PC-3 (cell line): ENCODE data around the gene C18orf32. TPM values are rescaled to one million over a fixed set of nuclear protein-coding genes. Genes with fewer than 3 reads are reported as not detected.

Experiments used
- ATAC-seq: fragments of 200-7000 bp; cut with Tn5 transposase; 2 replicates; pipeline ENCODE4 v1.9.1; 2020; ENCODE audit warnings: mild to moderate bottlenecking, moderate library complexity
- BruUV-seq: library from RNA; stranded (reverse); fragments of 400-500 nt; replicated peaks from 2 replicates; lab custom pipeline; 2021; lab: Mats Ljungman, UMichigan
- CTCF ChIA-PET: fragments of 300-600 bp; sonication (Branson Sonifier 250); formaldehyde crosslinking; loops from one replicate; lab custom pipeline; 2022; ENCODE audit warnings: antibody characterized with exemption; lab: Charles Lee
- POLR2A ChIA-PET: fragments of 300-600 bp; sonication (Branson Sonifier 250); formaldehyde crosslinking; loops from one replicate; lab custom pipeline; 2022; ENCODE audit warnings: antibody characterized with exemption; ENCODE audit not compliant: unreplicated experiment; lab: Charles Lee
- DNase-seq: peaks from one replicate; pipeline ENCODE4 v3.0.0-alpha.2; 2015
- H2AFZ ChIP-seq: fragments of 300-600 bp; sonication (generic); 2 replicates; pipeline ENCODE4 v1.6.0; 2016; ENCODE audit warnings: antibody characterized with exemption, low read length
- H3F3A ChIP-seq: fragments of 300-600 bp; sonication (generic); one replicate; pipeline ENCODE4 v1.6.0; 2017; ENCODE audit warnings: antibody characterized with exemption, low read length, control low read depth, mild to moderate bottlenecking; ENCODE audit not compliant: unreplicated experiment
- H3K27ac ChIP-seq: fragments of 300-600 bp; sonication (generic); 2 replicates; pipeline ENCODE4 v1.5.1; 2016; ENCODE audit warnings: mild to moderate bottlenecking, low read length
- H3K27me3 ChIP-seq: fragments of 300-600 bp; sonication (generic); 2 replicates; pipeline ENCODE4 v1.6.1; 2016; ENCODE audit warnings: low read length, mixed read lengths
- H3K36me3 ChIP-seq: fragments of 300-600 bp; sonication (generic); 2 replicates; pipeline ENCODE4 v1.6.1; 2016; ENCODE audit warnings: low read depth, mixed run types, low read length, mixed read lengths
- H3K4me1 ChIP-seq: fragments of 300-600 bp; sonication (generic); 2 replicates; pipeline ENCODE4 v1.5.1; 2016; ENCODE audit warnings: low read length; ENCODE audit not compliant: insufficient read depth
- H3K4me2 ChIP-seq: fragments of 300-600 bp; sonication (generic); 2 replicates; pipeline ENCODE4 v1.6.0; 2016; ENCODE audit warnings: low read length
- H3K4me3 ChIP-seq: fragments of 300-600 bp; sonication (generic); 2 replicates; pipeline ENCODE4 v1.5.1; 2016; ENCODE audit warnings: mild to moderate bottlenecking, low read length, mixed read lengths
- H3K79me2 ChIP-seq: fragments of 300-600 bp; sonication (generic); 2 replicates; pipeline ENCODE4 v1.6.1; 2017; ENCODE audit warnings: low read length, mixed read lengths
- H3K9ac ChIP-seq: fragments of 300-600 bp; sonication (generic); 2 replicates; pipeline ENCODE4 v1.6.0; 2016; ENCODE audit warnings: mild to moderate bottlenecking, low read length
- H3K9me2 ChIP-seq: fragments of 300-600 bp; sonication (generic); replicated peaks from 2 replicates; pipeline ENCODE4 v1.6.1; 2016; ENCODE audit warnings: mixed run types, low read length, mixed read lengths
- H3K9me3 ChIP-seq: fragments of 300-600 bp; sonication (generic); 2 replicates; pipeline ENCODE4 v1.6.1; 2016; ENCODE audit warnings: low read length, mixed read lengths
- H4K20me1 ChIP-seq: fragments of 300-600 bp; sonication (generic); 2 replicates; pipeline ENCODE4 v1.6.1; 2016; ENCODE audit warnings: low read length, mixed read lengths
- EZH2 ChIP-seq: fragments of 300-600 bp; sonication (generic); IDR thresholded peaks from one replicate; pipeline ENCODE4 v1.6.1; 2017; ENCODE audit warnings: antibody characterized with exemption, mild to moderate bottlenecking, low read length; ENCODE audit not compliant: unreplicated experiment
- EZH2phosphoT487 ChIP-seq: fragments of 300-600 bp; sonication (generic); IDR thresholded peaks from 2 replicates; pipeline ENCODE4 v1.6.1; 2018; ENCODE audit warnings: mild to moderate bottlenecking, antibody characterized with exemption, low read length, borderline replicate concordance
- intact Hi-C: fragments of 100-400 bp; cut with micrococcal nuclease; formaldehyde crosslinking; loops from 2 replicates; pipeline ENCODE4 v1.9.0; 2023
- total RNA-seq: library from RNA; depleted of rRNA; stranded (reverse); fragments of >200 nt; gene quantifications from 2 replicates; pipeline ENCODE4 v1.2.3, GENCODE V29; 2014
- TF ChIP-seq, protein P1 (sequence below): fragments of 300-600 bp; sonication (generic); conservative IDR thresholded peaks from 2 replicates; pipeline ENCODE4 v1.5.1; 2017; ENCODE audit warnings: antibody characterized with exemption, low read depth, mild to moderate bottlenecking, low read length

Gene C18orf32
- total RNA-seq, 1 experiment from 2014 or later: 5.7 TPM

DNA sequence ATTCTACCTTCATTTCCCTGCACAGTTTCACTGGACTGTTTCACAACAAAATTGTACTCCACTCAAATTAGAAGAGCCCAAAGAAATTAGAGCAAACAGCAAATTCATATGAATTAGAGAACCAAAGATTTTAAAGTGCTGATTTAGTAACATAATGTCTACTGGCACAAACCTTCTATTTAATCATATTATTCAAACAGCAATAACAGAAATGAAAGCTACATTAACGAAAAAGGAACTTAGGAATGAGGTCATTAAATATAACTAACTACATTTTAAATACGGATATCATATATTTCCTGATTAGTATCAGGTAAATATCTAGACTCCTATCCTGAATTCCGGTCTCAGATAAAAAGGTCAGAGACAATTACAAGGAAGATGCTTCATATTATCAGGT is 5.1 kb downstream of the C18orf32 start:
- H3K36me3 ChIP-seq: no peaks in the 10 kb centered on the region
- peaks cover 12% of the 10 kb centered on the region for H3K79me2 ChIP-seq
- ChIA-PET CTCF (no interaction called here), POLR2A (no interaction called here)
- H3K4me3 ChIP-seq: no peak overlapping the region
- TF ChIP-seq, protein P1, sequence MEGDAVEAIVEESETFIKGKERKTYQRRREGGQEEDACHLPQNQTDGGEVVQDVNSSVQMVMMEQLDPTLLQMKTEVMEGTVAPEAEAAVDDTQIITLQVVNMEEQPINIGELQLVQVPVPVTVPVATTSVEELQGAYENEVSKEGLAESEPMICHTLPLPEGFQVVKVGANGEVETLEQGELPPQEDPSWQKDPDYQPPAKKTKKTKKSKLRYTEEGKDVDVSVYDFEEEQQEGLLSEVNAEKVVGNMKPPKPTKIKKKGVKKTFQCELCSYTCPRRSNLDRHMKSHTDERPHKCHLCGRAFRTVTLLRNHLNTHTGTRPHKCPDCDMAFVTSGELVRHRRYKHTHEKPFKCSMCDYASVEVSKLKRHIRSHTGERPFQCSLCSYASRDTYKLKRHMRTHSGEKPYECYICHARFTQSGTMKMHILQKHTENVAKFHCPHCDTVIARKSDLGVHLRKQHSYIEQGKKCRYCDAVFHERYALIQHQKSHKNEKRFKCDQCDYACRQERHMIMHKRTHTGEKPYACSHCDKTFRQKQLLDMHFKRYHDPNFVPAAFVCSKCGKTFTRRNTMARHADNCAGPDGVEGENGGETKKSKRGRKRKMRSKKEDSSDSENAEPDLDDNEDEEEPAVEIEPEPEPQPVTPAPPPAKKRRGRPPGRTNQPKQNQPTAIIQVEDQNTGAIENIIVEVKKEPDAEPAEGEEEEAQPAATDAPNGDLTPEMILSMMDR: no peak
- TF ChIP-seq EZH2 (no peak), EZH2phosphoT487 (no peak)
- no peak for ATAC-seq
- H3K4me2 ChIP-seq: no peak overlapping the region
- no TSS peak for BruUV-seq
- DNase-seq: no peak
- no peak overlapping the region for H3K27ac ChIP-seq
- no peaks in the 10 kb centered on the region for H3F3A ChIP-seq
- no peaks in the 10 kb centered on the region for H4K20me1 ChIP-seq
- no peak overlapping the region for H3K9ac ChIP-seq
- H3K9me3 ChIP-seq: no peaks in the 10 kb centered on the region
- H3K4me1 ChIP-seq: no peaks in the 10 kb centered on the region; the same call in 1 of the 2 replicates
- no peak overlapping the region for H2AFZ ChIP-seq
- intact Hi-C loops: no loop called here
- H3K27me3 ChIP-seq: no peaks in the 10 kb centered on the region
- no peaks in the 10 kb centered on the region for H3K9me2 ChIP-seq

DNA sequence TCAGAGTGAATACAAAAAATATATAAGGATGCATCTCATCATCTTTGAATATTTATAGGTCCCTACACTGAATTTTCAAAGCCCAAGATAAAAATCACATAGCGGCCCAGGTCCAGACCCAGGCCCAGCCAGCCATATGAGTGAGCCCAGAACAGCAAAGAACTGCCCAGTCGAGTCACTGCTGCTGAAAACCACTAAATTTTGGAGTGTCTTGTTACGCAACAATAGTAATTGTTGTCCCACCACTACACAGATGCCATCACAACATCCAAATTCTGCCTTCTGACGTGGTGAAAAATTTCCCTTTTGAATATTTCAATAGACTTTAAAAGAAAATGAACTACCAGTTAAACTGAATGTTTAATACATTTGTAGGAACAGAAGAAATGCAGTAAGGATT is 5.7 kb downstream of the C18orf32 start:
- Histone ChIP-seq H3K4me3 (no peak overlapping the region), H3F3A (no peaks in the 10 kb centered on the region), H3K79me2 (peaks cover 9% of the 10 kb centered on the region), H3K27me3 (no peaks in the 10 kb centered on the region), H4K20me1 (no peaks in the 10 kb centered on the region), H3K9me3 (no peaks in the 10 kb centered on the region), H3K4me1 (no peaks in the 10 kb centered on the region; the same call in 1 of the 2 replicates), H3K9ac (no peak overlapping the region), H3K9me2 (no peaks in the 10 kb centered on the region), H2AFZ (no peak overlapping the region), H3K27ac (no peak overlapping the region), H3K4me2 (no peak overlapping the region), H3K36me3 (no peaks in the 10 kb centered on the region)
- intact Hi-C loops: no loop called here
- DNase-seq (no peak), ATAC-seq (no peak)
- POLR2A ChIA-PET: no interaction called here
- TF ChIP-seq, protein P1: no peak
- TF ChIP-seq EZH2phosphoT487: no peak
- no peak for TF ChIP-seq EZH2
- CTCF ChIA-PET: no interaction called here
- no TSS peak for BruUV-seq

DNA sequence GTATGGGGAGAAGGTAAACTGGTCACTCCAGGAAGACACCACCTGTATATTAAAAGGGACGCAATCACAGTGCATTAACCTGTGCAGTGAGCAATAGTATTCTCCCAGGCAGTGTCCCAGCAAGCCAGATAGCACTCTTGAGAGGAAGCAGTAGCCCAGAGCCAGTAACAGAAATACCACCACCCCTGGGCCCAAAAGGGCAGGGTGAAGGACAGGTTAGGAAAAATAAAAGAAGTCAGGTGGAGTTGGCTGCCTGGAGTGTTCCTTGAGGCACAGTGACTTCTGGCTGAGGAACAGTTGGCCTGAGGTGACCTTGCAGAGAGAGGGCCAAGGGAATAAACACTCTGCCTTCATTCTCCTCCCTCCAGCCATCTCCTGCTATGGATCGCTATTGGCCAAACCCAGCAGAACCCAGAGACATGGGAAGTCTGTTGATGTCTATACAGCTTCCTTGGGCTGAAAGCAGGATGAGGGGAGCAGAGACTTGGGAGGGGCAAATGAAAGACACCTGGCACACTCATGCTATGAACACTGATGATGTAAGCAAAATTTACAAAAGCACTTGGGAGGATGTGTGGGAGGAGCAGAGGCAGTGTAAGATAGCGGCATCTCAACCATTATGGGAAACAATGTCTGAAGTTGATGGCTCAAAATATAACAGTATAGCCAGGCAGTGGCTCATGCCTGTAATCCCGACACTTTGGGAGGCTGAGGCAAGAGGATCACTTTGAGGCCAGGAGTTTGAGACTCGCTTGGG is 7.5 kb downstream of the C18orf32 start:
- Histone ChIP-seq H3K27me3 (no peaks in the 10 kb centered on the region), H3K4me1 (no peaks in the 10 kb centered on the region), H3K9ac (no peak overlapping the region), H3K36me3 (no peaks in the 10 kb centered on the region), H3K9me3 (no peaks in the 10 kb centered on the region), H2AFZ (no peak overlapping the region), H3K9me2 (no peaks in the 10 kb centered on the region), H3F3A (no peaks in the 10 kb centered on the region), H3K4me2 (no peak overlapping the region), H3K79me2 (no peaks in the 10 kb centered on the region), H3K27ac (no peak overlapping the region), H4K20me1 (no peaks in the 10 kb centered on the region), H3K4me3 (no peak overlapping the region)
- no peak for TF ChIP-seq EZH2
- no peak for TF ChIP-seq EZH2phosphoT487
- TF ChIP-seq, protein P1: no peak
- ATAC-seq (no peak), DNase-seq (no peak)
- no TSS peak for BruUV-seq
- CTCF ChIA-PET: no interaction called here
- POLR2A ChIA-PET: no interaction called here
- intact Hi-C loops: no loop called here
